Chondrocyte (in vitro differentiated cells): ENCODE data around the gene ELL2. TPM values are rescaled to one million over a fixed set of nuclear protein-coding genes. Genes with fewer than 3 reads are reported as not detected.
A peak's percentile ranks its signal among the peaks of the same experiment; 100 is the strongest.

Source experiments
- DNase-seq: peaks from one replicate; pipeline ENCODE4 v3.0.0; 2021; ENCODE audit warnings: mixed read lengths, low spot score
- H3K27ac Mint-ChIP-seq: one replicate; pipeline ENCODE4 v1.8.0; 2021; ENCODE audit warnings: mild to moderate bottlenecking, moderate library complexity, mixed read lengths; ENCODE audit not compliant: unreplicated experiment
- H3K27me3 Mint-ChIP-seq: 2 replicates; pipeline ENCODE4 v1.8.0; 2021; ENCODE audit warnings: low read depth, mixed read lengths
- H3K36me3 Mint-ChIP-seq: 2 replicates; pipeline ENCODE4 v1.8.0; 2021; ENCODE audit warnings: low read depth, mixed read lengths
- H3K4me1 Mint-ChIP-seq: 2 replicates; pipeline ENCODE4 v1.8.0; 2021; ENCODE audit warnings: low read depth, mild to moderate bottlenecking, mixed read lengths
- H3K4me3 Mint-ChIP-seq: one replicate; pipeline ENCODE4 v1.8.0; 2021; ENCODE audit warnings: mild to moderate bottlenecking, moderate library complexity, mixed read lengths; ENCODE audit not compliant: unreplicated experiment
- H3K9me3 Mint-ChIP-seq: 2 replicates; pipeline ENCODE4 v1.8.0; 2021; ENCODE audit warnings: low read depth, mixed read lengths
- total RNA-seq: library from RNA; stranded (reverse); gene quantifications from 3 replicates; pipeline ENCODE4 v1.2.1, GENCODE V29; 2021
- TF ChIP-seq, protein P1 (sequence below): fragments of 200-600 bp; sonication (generic); IDR thresholded peaks from 2 replicates; pipeline ENCODE4 v1.5.0; 2021; ENCODE audit warnings: antibody characterized with exemption, mild to moderate bottlenecking, moderate library complexity

The ELL2 gene
- total RNA-seq, 1 donor from 2014 or later, result 51.7 TPM

- H3K27me3 Mint-ChIP-seq, result no peaks in the 10 kb centered on the region
- H3K9me3 Mint-ChIP-seq, result no peaks in the 10 kb centered on the region
- peaks cover 53% of the 10 kb centered on the region for H3K4me1 Mint-ChIP-seq
- H3K27ac Mint-ChIP-seq, result peak overlapping the region; percentile 30
- peaks cover 3% of the 10 kb centered on the region for H3K36me3 Mint-ChIP-seq
- H3K4me3 Mint-ChIP-seq, result no peak overlapping the region
- DNase-seq, result no peak
- TF ChIP-seq, protein P1, sequence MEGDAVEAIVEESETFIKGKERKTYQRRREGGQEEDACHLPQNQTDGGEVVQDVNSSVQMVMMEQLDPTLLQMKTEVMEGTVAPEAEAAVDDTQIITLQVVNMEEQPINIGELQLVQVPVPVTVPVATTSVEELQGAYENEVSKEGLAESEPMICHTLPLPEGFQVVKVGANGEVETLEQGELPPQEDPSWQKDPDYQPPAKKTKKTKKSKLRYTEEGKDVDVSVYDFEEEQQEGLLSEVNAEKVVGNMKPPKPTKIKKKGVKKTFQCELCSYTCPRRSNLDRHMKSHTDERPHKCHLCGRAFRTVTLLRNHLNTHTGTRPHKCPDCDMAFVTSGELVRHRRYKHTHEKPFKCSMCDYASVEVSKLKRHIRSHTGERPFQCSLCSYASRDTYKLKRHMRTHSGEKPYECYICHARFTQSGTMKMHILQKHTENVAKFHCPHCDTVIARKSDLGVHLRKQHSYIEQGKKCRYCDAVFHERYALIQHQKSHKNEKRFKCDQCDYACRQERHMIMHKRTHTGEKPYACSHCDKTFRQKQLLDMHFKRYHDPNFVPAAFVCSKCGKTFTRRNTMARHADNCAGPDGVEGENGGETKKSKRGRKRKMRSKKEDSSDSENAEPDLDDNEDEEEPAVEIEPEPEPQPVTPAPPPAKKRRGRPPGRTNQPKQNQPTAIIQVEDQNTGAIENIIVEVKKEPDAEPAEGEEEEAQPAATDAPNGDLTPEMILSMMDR, result no peak
Measured at GRCh38 chr5:95937607-95938152, 24.0 kb downstream of the ELL2 start.

GRCh38 chr5:95936812-95937397 lies 24.7 kb downstream of the ELL2 start:
- H3K36me3 Mint-ChIP-seq, result peaks cover 3% of the 10 kb centered on the region
- DNase-seq, result no peak
- no peak overlapping the region for H3K4me3 Mint-ChIP-seq
- TF ChIP-seq, protein P1, result no peak
- H3K4me1 Mint-ChIP-seq, result peaks cover 51% of the 10 kb centered on the region
- H3K9me3 Mint-ChIP-seq, result no peaks in the 10 kb centered on the region
- H3K27ac Mint-ChIP-seq, result no peak overlapping the region
- H3K27me3 Mint-ChIP-seq, result no peaks in the 10 kb centered on the region

DNA sequence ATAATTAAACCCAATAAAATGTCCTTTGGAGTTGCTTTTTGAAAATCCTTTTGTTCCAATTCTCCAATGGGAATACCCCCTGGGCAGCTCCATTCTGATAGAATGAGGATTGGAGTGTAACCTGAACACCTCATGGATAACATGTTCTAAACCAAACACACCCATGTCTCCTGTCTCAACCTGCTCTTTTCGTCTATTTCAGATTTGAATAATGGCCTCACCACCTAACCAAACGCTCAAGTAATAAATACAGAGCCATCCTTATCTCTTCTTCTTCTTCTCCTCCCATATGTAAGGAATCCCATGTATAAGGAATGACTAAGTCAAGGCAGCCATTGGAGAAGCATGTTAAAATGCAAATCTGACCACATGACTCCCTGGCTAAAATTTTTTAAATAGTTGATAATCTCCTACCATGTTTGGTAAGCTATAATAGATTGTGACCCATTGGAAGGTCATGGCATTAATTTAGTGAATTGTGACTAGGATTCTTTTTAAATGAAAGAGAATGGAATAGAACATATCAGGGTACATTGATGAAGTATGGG lies 26.0 kb downstream of the ELL2 start:
- TF ChIP-seq, protein P1, result no peak
- H3K27ac Mint-ChIP-seq, result no peak overlapping the region
- H3K9me3 Mint-ChIP-seq, result no peaks in the 10 kb centered on the region
- H3K36me3 Mint-ChIP-seq, result peaks cover 6% of the 10 kb centered on the region
- H3K4me3 Mint-ChIP-seq, result no peak overlapping the region
- peaks cover 48% of the 10 kb centered on the region for H3K4me1 Mint-ChIP-seq
- DNase-seq, result no peak
- no peaks in the 10 kb centered on the region for H3K27me3 Mint-ChIP-seq

- peaks cover 6% of the 10 kb centered on the region for H3K36me3 Mint-ChIP-seq
- no peak for DNase-seq
- H3K27me3 Mint-ChIP-seq, result no peaks in the 10 kb centered on the region
- H3K9me3 Mint-ChIP-seq, result no peaks in the 10 kb centered on the region
- peaks cover 51% of the 10 kb centered on the region for H3K4me1 Mint-ChIP-seq
- H3K27ac Mint-ChIP-seq, result no peak overlapping the region
- TF ChIP-seq, protein P1, result no peak
- no peak overlapping the region for H3K4me3 Mint-ChIP-seq
Measured at GRCh38 chr5:95934207-95934804, 27.3 kb downstream of the ELL2 start.

- Mint-ChIP-seq H3K36me3 (peaks cover 5% of the 10 kb centered on the region), H3K27ac (no peak overlapping the region), H3K27me3 (no peaks in the 10 kb centered on the region), H3K4me1 (peaks cover 47% of the 10 kb centered on the region), H3K9me3 (no peaks in the 10 kb centered on the region), H3K4me3 (no peak overlapping the region)
- TF ChIP-seq, protein P1, result no peak
- DNase-seq, result no peak
Measured at GRCh38 chr5:95932941-95933340, 28.7 kb downstream of the ELL2 start.
